CD14-positive monocyte (primary cell): Measurements from ENCODE around the gene CEP112. TPM values are rescaled to one million over a fixed set of nuclear protein-coding genes. Genes with fewer than 3 reads are reported as not detected.

Experiments used
- DNase-seq, 3 donors: peaks; one replicate each; pipeline ENCODE4 v3.0.0-alpha.2; 2011 to 2022
- H2AFZ ChIP-seq: 2 replicates; pipeline ENCODE4 v1.6.0; 2012; ENCODE audit warnings: mild to moderate bottlenecking, low read depth, low read length, inconsistent platforms; ENCODE audit not compliant: insufficient read depth, poor library complexity, severe bottlenecking
- H3K27ac ChIP-seq, 2 donors: 1 replicate in 1 of 2; 2 replicates in 1 of 2; pipeline ENCODE4 v1.5.1; 2012 to 2013; ENCODE audit warnings: low read length in 2 of 2, control low read depth in 1 of 2, inconsistent platforms in 1 of 2, low read depth in 1 of 2, mild to moderate bottlenecking in 1 of 2
- H3K27me3 ChIP-seq, 2 donors: one replicate each; pipeline versions ENCODE4 v1.6.0 to v1.6.1; 2011 to 2013; ENCODE audit warnings: low read length in 2 of 2; ENCODE audit not compliant: control insufficient read depth in 2 of 2, insufficient read depth in 2 of 2
- H3K36me3 ChIP-seq, 2 donors: replicated peaks in 1 of 2; 1 replicate in 1 of 2; 2 replicates in 1 of 2; pipeline versions ENCODE4 v1.5.1 to v1.6.1; 2012 to 2013; ENCODE audit warnings: low read length in 2 of 2, control low read depth in 1 of 2, inconsistent platforms in 1 of 2, mild to moderate bottlenecking in 1 of 2; ENCODE audit not compliant: insufficient read depth in 2 of 2, control insufficient read depth in 1 of 2
- H3K4me1 ChIP-seq, 2 donors: 1 replicate in 1 of 2; 2 replicates in 1 of 2; pipeline versions ENCODE4 v1.5.1 to v1.6.1; 2012 to 2013; ENCODE audit warnings: low read length in 2 of 2, control low read depth in 1 of 2, inconsistent platforms in 1 of 2, mild to moderate bottlenecking in 1 of 2, moderate library complexity in 1 of 2; ENCODE audit not compliant: insufficient read depth in 2 of 2, control insufficient read depth in 1 of 2
- H3K4me2 ChIP-seq: replicated peaks from 2 replicates; pipeline ENCODE3; 2012; ENCODE audit warnings: low read length, moderate library complexity, mild to moderate bottlenecking; ENCODE audit not compliant: poor library complexity, severe bottlenecking; ENCODE audit errors: extremely low read depth
- H3K4me3 ChIP-seq, 3 experiments: fragments of 200-600 bp in 1 of 3; sonication (generic) in 1 of 3; replicated peaks in 1 of 3; 1 replicate in 2 of 3; 2 replicates in 1 of 3; pipeline ENCODE4 v1.5.1; 2011 to 2013; ENCODE audit warnings: low read length in 3 of 3, mild to moderate bottlenecking in 3 of 3, control low read depth in 2 of 3, low read depth in 2 of 3, inconsistent platforms in 1 of 3, moderate library complexity in 1 of 3
- H3K79me2 ChIP-seq: 2 replicates; pipeline ENCODE4 v1.6.0; 2012; ENCODE audit warnings: mild to moderate bottlenecking, control low read depth, inconsistent platforms, low read length, moderate library complexity; ENCODE audit not compliant: insufficient read depth
- H3K9ac ChIP-seq: 2 replicates; pipeline ENCODE4 v1.6.0; 2017; ENCODE audit warnings: low read length, mild to moderate bottlenecking; ENCODE audit not compliant: insufficient read depth, poor library complexity, severe bottlenecking
- H3K9me3 ChIP-seq, 2 donors: replicated peaks in 1 of 2; 1 replicate in 1 of 2; 2 replicates in 1 of 2; pipeline versions ENCODE4 v1.5.1 to v1.6.1; 2012 to 2013; ENCODE audit warnings: low read length in 2 of 2, control low read depth in 1 of 2; ENCODE audit not compliant: control insufficient read depth in 1 of 2, insufficient read depth in 1 of 2
- H4K20me1 ChIP-seq: 2 replicates; pipeline ENCODE4 v1.6.0; 2012; ENCODE audit warnings: mild to moderate bottlenecking, low read length, control low read depth, moderate library complexity; ENCODE audit not compliant: insufficient read depth
- H3K27ac Mint-ChIP-seq, 7 donors: one replicate each; pipeline ENCODE4 v1.8.0; 2020; ENCODE audit warnings: mild to moderate bottlenecking in 7 of 7, mixed read lengths in 7 of 7, moderate library complexity in 6 of 7, inconsistent platforms in 2 of 7
- H3K27me3 Mint-ChIP-seq, 3 donors: one replicate each; pipeline ENCODE4 v1.8.0; 2021 to 2022; ENCODE audit warnings: low read depth in 3 of 3, mild to moderate bottlenecking in 3 of 3, mixed read lengths in 3 of 3, moderate library complexity in 3 of 3, inconsistent platforms in 1 of 3
- H3K36me3 Mint-ChIP-seq, 2 donors: one replicate each; pipeline ENCODE4 v1.8.0; 2020; ENCODE audit warnings: mixed read lengths in 2 of 2, inconsistent platforms in 1 of 2, mild to moderate bottlenecking in 1 of 2
- H3K4me1 Mint-ChIP-seq: one replicate; pipeline ENCODE4 v1.8.0; 2020; ENCODE audit warnings: mild to moderate bottlenecking, mixed read lengths
- H3K4me3 Mint-ChIP-seq, 2 donors: one replicate each; pipeline ENCODE4 v1.8.0; 2020; ENCODE audit warnings: mild to moderate bottlenecking in 2 of 2, mixed read lengths in 2 of 2, moderate library complexity in 1 of 2
- H3K9me3 Mint-ChIP-seq, 7 donors: one replicate each; pipeline ENCODE4 v1.8.0; 2020 to 2022; ENCODE audit warnings: mixed read lengths in 7 of 7, mild to moderate bottlenecking in 6 of 7, moderate library complexity in 6 of 7, inconsistent platforms in 2 of 7
- WGBS: methylation state at CpG from one replicate; pipeline ENCODE4 v1.1.5; 2013; ENCODE audit warnings: missing lambda C conversion rate; ENCODE audit not compliant: insufficient coverage; 5-methylcytosine and 5-hydroxymethylcytosine counted together
- intact Hi-C, 2 donors: fragments of 100-400 bp; cut with micrococcal nuclease; formaldehyde crosslinking; loops; one replicate each; pipeline versions ENCODE4 v1.15.0 to v1.15.1; 2023
- polyA plus RNA-seq, 3 donors: library from polyadenylated mRNA; depleted of rRNA in 1 of 3; unstranded in 2 of 3; stranded (reverse) in 1 of 3; fragments of 300-500 nt in 2 of 3; fragments of >200 nt in 1 of 3; fragmentation: Illumina TruSeq in 2 of 3; gene quantifications; 1 replicate in 2 of 3; 2 replicates in 1 of 3; pipeline ENCODE4 v1.2.3, GENCODE V29; 2012 to 2021
- TF ChIP-seq, protein P1 (sequence below): fragments of 200-600 bp; IDR thresholded peaks from one replicate; pipeline ENCODE4 v1.8.0; 2022; ENCODE audit warnings: antibody characterized with exemption, mild to moderate bottlenecking

The CEP112 gene
- polyA plus RNA-seq, 3 donors, result 0.10 TPM; not detected in 2

DNA sequence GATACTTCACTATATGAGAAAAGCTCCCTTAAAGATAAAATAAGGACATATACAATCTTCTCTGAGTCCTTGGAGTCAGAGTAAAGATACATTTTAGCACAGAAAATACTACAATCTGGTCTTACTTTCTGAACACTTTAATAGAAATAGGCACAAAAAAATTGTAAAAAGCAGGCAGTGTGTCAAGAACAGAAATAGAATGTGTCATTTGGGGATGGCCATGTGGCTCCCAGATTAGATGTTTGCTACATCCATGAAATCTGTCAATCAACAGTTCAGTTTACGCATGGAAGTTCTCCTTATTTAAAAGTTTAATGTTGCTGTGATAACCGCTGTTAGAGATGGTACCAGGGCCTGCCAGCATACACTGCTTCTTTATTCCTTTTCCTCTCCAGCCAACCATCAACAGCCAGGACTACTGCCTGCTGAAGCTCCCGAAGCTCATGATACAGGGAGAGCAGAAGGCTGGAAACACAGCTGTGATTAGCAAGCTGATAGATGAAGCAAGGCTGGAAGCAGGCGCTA, 278.5 kb downstream of the CEP112 start:
- intact Hi-C loops, result no loop called here
- no peak for DNase-seq
- no peaks in the 10 kb centered on the region for H4K20me1 ChIP-seq
- no peaks in the 10 kb centered on the region for H3K79me2 ChIP-seq
- H3K9me3 ChIP-seq, result peaks cover 0 to 1% of the 10 kb centered on the region in 2 donors
- H3K9ac ChIP-seq, result no peak overlapping the region
- no peaks in the 10 kb centered on the region for H3K36me3 ChIP-seq
- H3K27me3 ChIP-seq, result no peaks in the 10 kb centered on the region
- Mint-ChIP-seq H3K4me3 (no peak overlapping the region), H3K36me3 (no peaks in the 10 kb centered on the region), H3K27me3 (peaks cover 0 to 2% (median 1%) of the 10 kb centered on the region in 3 donors), H3K4me1 (no peaks in the 10 kb centered on the region), H3K27ac (no peak overlapping the region), H3K9me3 (peaks cover 3 to 18% (median 8%) of the 10 kb centered on the region in 7 donors)
- no CpG with 5 or more reads among the region's 4 CpGs for WGBS
- no peak overlapping the region for H2AFZ ChIP-seq
- no peaks in the 10 kb centered on the region for H3K4me1 ChIP-seq
- no peak overlapping the region for H3K4me3 ChIP-seq
- no peak overlapping the region for H3K4me2 ChIP-seq
- no peak overlapping the region for H3K27ac ChIP-seq
- TF ChIP-seq, protein P1, sequence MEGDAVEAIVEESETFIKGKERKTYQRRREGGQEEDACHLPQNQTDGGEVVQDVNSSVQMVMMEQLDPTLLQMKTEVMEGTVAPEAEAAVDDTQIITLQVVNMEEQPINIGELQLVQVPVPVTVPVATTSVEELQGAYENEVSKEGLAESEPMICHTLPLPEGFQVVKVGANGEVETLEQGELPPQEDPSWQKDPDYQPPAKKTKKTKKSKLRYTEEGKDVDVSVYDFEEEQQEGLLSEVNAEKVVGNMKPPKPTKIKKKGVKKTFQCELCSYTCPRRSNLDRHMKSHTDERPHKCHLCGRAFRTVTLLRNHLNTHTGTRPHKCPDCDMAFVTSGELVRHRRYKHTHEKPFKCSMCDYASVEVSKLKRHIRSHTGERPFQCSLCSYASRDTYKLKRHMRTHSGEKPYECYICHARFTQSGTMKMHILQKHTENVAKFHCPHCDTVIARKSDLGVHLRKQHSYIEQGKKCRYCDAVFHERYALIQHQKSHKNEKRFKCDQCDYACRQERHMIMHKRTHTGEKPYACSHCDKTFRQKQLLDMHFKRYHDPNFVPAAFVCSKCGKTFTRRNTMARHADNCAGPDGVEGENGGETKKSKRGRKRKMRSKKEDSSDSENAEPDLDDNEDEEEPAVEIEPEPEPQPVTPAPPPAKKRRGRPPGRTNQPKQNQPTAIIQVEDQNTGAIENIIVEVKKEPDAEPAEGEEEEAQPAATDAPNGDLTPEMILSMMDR, result no peak

DNA sequence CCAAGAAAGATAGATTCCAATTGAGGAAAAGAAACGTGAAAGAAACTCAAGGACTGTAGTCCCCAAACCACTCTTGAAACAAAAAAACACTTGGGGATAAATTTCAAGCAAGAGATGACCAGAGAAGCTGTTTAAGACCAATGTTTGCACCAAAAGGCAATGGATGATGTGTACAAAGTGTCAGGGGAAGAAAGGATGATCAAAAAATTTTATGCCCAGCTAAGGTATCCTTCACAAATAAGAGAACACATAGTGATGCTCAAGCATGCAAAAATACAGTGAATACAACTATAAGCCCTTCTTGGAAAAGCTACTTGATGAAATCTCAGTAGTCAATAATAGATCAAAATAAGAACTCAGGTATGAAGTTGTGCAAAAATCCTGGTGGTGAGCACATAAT, 281.1 kb downstream of the CEP112 start:
- H3K27me3 ChIP-seq, result no peaks in the 10 kb centered on the region
- H3K27ac Mint-ChIP-seq, result no peak overlapping the region
- WGBS, result no CpG with 5 or more reads among the region's 1 CpG
- peaks cover 6 to 18% (median 10%) of the 10 kb centered on the region in 7 donors for H3K9me3 Mint-ChIP-seq
- no peak overlapping the region for H3K27ac ChIP-seq
- no peak overlapping the region for H3K4me2 ChIP-seq
- no peak overlapping the region for H3K9ac ChIP-seq
- H3K27me3 Mint-ChIP-seq, result peaks cover 0 to 2% (median 1%) of the 10 kb centered on the region in 3 donors
- no peaks in the 10 kb centered on the region for H3K36me3 Mint-ChIP-seq
- TF ChIP-seq, protein P1, result no peak
- H3K4me3 ChIP-seq, result no peak overlapping the region
- no peaks in the 10 kb centered on the region for H3K4me1 Mint-ChIP-seq
- intact Hi-C loops, result no loop called here
- no peak overlapping the region for H2AFZ ChIP-seq
- no peaks in the 10 kb centered on the region for H3K36me3 ChIP-seq
- DNase-seq, result no peak
- H4K20me1 ChIP-seq, result no peaks in the 10 kb centered on the region
- H3K4me1 ChIP-seq, result no peaks in the 10 kb centered on the region
- no peak overlapping the region for H3K4me3 Mint-ChIP-seq
- peaks cover 4 to 7% of the 10 kb centered on the region in 2 donors for H3K9me3 ChIP-seq
- H3K79me2 ChIP-seq, result no peaks in the 10 kb centered on the region
